HEK293 (cell line): ENCODE data around the gene RNU5B-1.

Experiments
- CTCF ChIA-PET: fragments of 350-600 bp; formaldehyde crosslinking; extraction: SDS; loops from one replicate; lab custom pipeline; 2021; ENCODE audit warnings: antibody characterized with exemption; lab: Yijun Ruan, JAX
- POLR2A ChIA-PET: fragments of 300-600 bp; formaldehyde crosslinking; extraction: SDS; loops from one replicate; lab custom pipeline; 2020; ENCODE audit warnings: antibody characterized with exemption, inconsistent platforms; lab: Yijun Ruan, JAX
- H3K27ac ChIP-seq: fragments of 200-500 bp; sonication (Bioruptor generic); 2 replicates; pipeline ENCODE4 v1.5.1; 2014; ENCODE audit warnings: low read depth, low read length, control low read depth, inconsistent platforms; ENCODE audit errors: extremely low read depth
- H3K36me3 ChIP-seq, 2 experiments: fragments of 200-500 bp in 1 of 2; sonication (Bioruptor generic) in 1 of 2; 1 replicate in 1 of 2; 2 replicates in 1 of 2; pipeline ENCODE4 v1.5.1; 2014 to 2017; ENCODE audit warnings: inconsistent platforms in 2 of 2, low read length in 2 of 2; ENCODE audit not compliant: control insufficient read depth in 2 of 2, insufficient read depth in 1 of 2
- H3K4me1 ChIP-seq: fragments of 200-500 bp; sonication (Bioruptor generic); 2 replicates; pipeline ENCODE4 v1.5.1; 2014; ENCODE audit warnings: mild to moderate bottlenecking, low read length, inconsistent platforms; ENCODE audit not compliant: control insufficient read depth, insufficient read depth
- H3K4me3 ChIP-seq: 2 replicates; pipeline ENCODE4 v1.5.1; 2011; ENCODE audit warnings: low read depth, mild to moderate bottlenecking, control low read depth, low read length, moderate library complexity
- H3K9me3 ChIP-seq: fragments of 200-500 bp; sonication (Bioruptor generic); 2 replicates; pipeline ENCODE4 v1.5.1; 2014; ENCODE audit warnings: low read depth, low read length, inconsistent platforms; ENCODE audit not compliant: control insufficient read depth, insufficient read depth
- BCL11A ChIP-seq: fragments of 450-650 bp; formaldehyde crosslinking; IDR thresholded peaks from 2 replicates; pipeline ENCODE4 v1.5.1; 2016; ENCODE audit warnings: low read depth, missing biosample characterization, missing genetic modification characterization
- PRDM1 ChIP-seq: fragments of 450-650 bp; formaldehyde crosslinking; IDR thresholded peaks from 2 replicates; pipeline ENCODE4; 2016; ENCODE audit warnings: missing biosample characterization, missing genetic modification characterization
- SALL2 ChIP-seq: fragments of 450-650 bp; formaldehyde crosslinking; IDR thresholded peaks from 2 replicates; pipeline ENCODE4 v1.5.0; 2017; ENCODE audit warnings: missing biosample characterization, mild to moderate bottlenecking, missing genetic modification characterization, borderline replicate concordance
- SP3 ChIP-seq: fragments of 450-650 bp; formaldehyde crosslinking; IDR thresholded peaks from 2 replicates; pipeline ENCODE4 v1.5.1; 2016; ENCODE audit warnings: missing biosample characterization, missing genetic modification characterization
- ZFHX2 ChIP-seq: fragments of 450-650 bp; formaldehyde crosslinking; conservative IDR thresholded peaks from 2 replicates; pipeline ENCODE4 v1.5.1; 2016; ENCODE audit warnings: missing biosample characterization, missing genetic modification characterization
- ZFP37 ChIP-seq: fragments of 450-650 bp; formaldehyde crosslinking; IDR thresholded peaks from 2 replicates; pipeline ENCODE4 v1.5.1; 2016; ENCODE audit warnings: missing biosample characterization, missing genetic modification characterization
- ZFP69B ChIP-seq: fragments of 450-650 bp; formaldehyde crosslinking; IDR thresholded peaks from 2 replicates; pipeline ENCODE4 v1.5.1; 2016; ENCODE audit warnings: missing biosample characterization, missing genetic modification characterization
- ZIC2 ChIP-seq: fragments of 450-650 bp; formaldehyde crosslinking; IDR thresholded peaks from 2 replicates; pipeline ENCODE4 v1.5.1; 2016; ENCODE audit warnings: missing biosample characterization, missing genetic modification characterization
- ZNF23 ChIP-seq: fragments of 450-650 bp; formaldehyde crosslinking; IDR thresholded peaks from 2 replicates; pipeline ENCODE4 v1.5.1; 2016; ENCODE audit warnings: missing biosample characterization, missing genetic modification characterization, borderline replicate concordance
- ZNF248 ChIP-seq: fragments of 450-650 bp; formaldehyde crosslinking; IDR thresholded peaks from 2 replicates; pipeline ENCODE4 v1.5.1; 2017; ENCODE audit warnings: missing biosample characterization, missing genetic modification characterization
- ZNF266 ChIP-seq: fragments of 450-650 bp; formaldehyde crosslinking; IDR thresholded peaks from 2 replicates; pipeline ENCODE4 v1.5.1; 2016; ENCODE audit warnings: missing biosample characterization, missing genetic modification characterization, low read depth
- ZNF311 ChIP-seq: fragments of 450-650 bp; formaldehyde crosslinking; IDR thresholded peaks from 2 replicates; pipeline ENCODE4 v1.5.1; 2017; ENCODE audit warnings: missing biosample characterization, missing genetic modification characterization, borderline replicate concordance
- ZNF394 ChIP-seq: fragments of 450-650 bp; formaldehyde crosslinking; IDR thresholded peaks from 2 replicates; pipeline ENCODE4 v1.5.1; 2016; ENCODE audit warnings: missing biosample characterization, missing genetic modification characterization, mild to moderate bottlenecking, moderate library complexity, borderline replicate concordance
- ZNF433 ChIP-seq: fragments of 450-650 bp; formaldehyde crosslinking; IDR thresholded peaks from 2 replicates; pipeline ENCODE4 v1.5.1; 2016; ENCODE audit warnings: missing biosample characterization, missing genetic modification characterization, low read depth
- ZNF521 ChIP-seq: fragments of 450-650 bp; formaldehyde crosslinking; IDR thresholded peaks from 2 replicates; pipeline ENCODE4 v1.5.1; 2017; ENCODE audit warnings: missing biosample characterization, mild to moderate bottlenecking, missing genetic modification characterization
- ZNF596 ChIP-seq: fragments of 450-650 bp; IDR thresholded peaks from 2 replicates; pipeline ENCODE4 v1.5.0; 2018; ENCODE audit warnings: missing biosample characterization, mild to moderate bottlenecking, missing genetic modification characterization, moderate library complexity
- ZNF664 ChIP-seq: fragments of 450-650 bp; formaldehyde crosslinking; IDR thresholded peaks from 2 replicates; pipeline ENCODE4 v1.5.1; 2016; ENCODE audit warnings: missing biosample characterization, missing genetic modification characterization
- ZNF768 ChIP-seq: fragments of 450-650 bp; formaldehyde crosslinking; IDR thresholded peaks from 2 replicates; pipeline ENCODE4 v1.5.1; 2018; ENCODE audit warnings: missing biosample characterization, mild to moderate bottlenecking, missing genetic modification characterization
- ZNF792 ChIP-seq: fragments of 450-650 bp; formaldehyde crosslinking; IDR thresholded peaks from 2 replicates; pipeline ENCODE4 v1.5.1; 2016; ENCODE audit warnings: missing biosample characterization, missing genetic modification characterization
- ZSCAN16 ChIP-seq: fragments of 450-650 bp; formaldehyde crosslinking; IDR thresholded peaks from 2 replicates; pipeline ENCODE4 v1.5.1; 2016; ENCODE audit warnings: missing biosample characterization, missing genetic modification characterization
- TF ChIP-seq, protein P1 (sequence below): fragments of 450-650 bp; formaldehyde crosslinking; optimal IDR thresholded peaks from 2 replicates; pipeline ENCODE3; 2016; ENCODE audit warnings: missing biosample characterization, mild to moderate bottlenecking, missing genetic modification characterization
- TF ChIP-seq, protein P2 (sequence below): fragments of 450-650 bp; formaldehyde crosslinking; IDR thresholded peaks from 2 replicates; pipeline ENCODE4 v1.5.1; 2016; ENCODE audit warnings: missing biosample characterization, missing genetic modification characterization, low read depth
- TF ChIP-seq, protein P3 (sequence below): fragments of 450-650 bp; formaldehyde crosslinking; IDR thresholded peaks from 2 replicates; pipeline ENCODE4 v1.5.1; 2016; ENCODE audit warnings: missing biosample characterization, missing genetic modification characterization
- TF ChIP-seq, protein P4 (sequence below): IDR thresholded peaks from 2 replicates; pipeline ENCODE4 v1.6.1; 2011; ENCODE audit warnings: mild to moderate bottlenecking, low read depth, low read length, borderline replicate concordance

Gene RNU5B-1

DNA sequence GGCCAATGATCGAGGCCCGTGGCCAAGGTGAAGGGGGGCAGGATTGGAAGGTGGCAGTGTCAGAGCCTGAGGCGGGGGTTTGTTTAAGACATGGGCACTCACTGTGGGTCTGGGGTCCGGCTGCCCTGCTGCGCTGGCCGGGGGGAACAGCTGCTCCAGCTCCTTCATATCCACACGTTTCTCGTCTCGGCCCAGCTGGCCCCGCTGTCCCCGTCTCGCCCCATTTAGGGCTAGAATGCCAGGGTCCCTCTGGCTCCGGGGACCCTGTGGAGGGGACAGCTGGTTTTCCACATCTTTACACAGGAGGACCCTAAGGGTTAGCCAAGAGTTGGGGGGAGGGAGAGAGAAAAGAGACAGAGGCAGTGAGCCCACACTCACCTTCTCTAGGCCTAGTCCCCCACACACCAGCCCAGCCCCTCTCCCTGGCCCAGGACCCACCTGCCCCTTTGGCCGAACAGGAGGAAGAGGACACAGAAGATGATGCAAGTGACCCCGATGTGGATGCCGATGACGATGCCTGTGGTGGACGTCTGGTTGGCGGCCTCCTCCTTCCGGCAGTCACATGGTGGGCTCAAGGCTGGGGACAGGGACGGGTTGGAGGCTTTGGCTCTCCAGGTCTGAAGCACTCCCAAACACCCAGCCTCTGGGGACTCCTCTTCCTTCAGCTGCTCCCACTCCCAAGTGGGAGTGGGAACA lies 25.0 kb downstream of the RNU5B-1 start:
- TF ChIP-seq SP3 (tag by site-specific recombination) (no peak), BCL11A (tag by site-specific recombination) (no peak), ZNF664 (tag by site-specific recombination) (no peak), ZNF596 (no peak)
- TF ChIP-seq, protein P1, sequence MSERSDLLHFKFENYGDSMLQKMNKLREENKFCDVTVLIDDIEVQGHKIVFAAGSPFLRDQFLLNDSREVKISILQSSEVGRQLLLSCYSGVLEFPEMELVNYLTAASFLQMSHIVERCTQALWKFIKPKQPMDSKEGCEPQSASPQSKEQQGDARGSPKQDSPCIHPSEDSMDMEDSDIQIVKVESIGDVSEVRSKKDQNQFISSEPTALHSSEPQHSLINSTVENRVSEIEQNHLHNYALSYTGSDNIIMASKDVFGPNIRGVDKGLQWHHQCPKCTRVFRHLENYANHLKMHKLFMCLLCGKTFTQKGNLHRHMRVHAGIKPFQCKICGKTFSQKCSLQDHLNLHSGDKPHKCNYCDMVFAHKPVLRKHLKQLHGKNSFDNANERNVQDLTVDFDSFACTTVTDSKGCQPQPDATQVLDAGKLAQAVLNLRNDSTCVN = no peak
- no peaks in the 10 kb centered on the region for H3K36me3 ChIP-seq
- H3K9me3 ChIP-seq = no peaks in the 10 kb centered on the region
- no peak overlapping the region for H3K4me3 ChIP-seq
- ChIA-PET POLR2A (no interaction called here), CTCF (interaction anchor here (0.6 to 4.6 kb wide), 3 partner anchors 10 to 57 kb away, joined by 3 to 27 read pairs (median 5); no protein-coding TSS in a partner anchor)
- H3K27ac ChIP-seq = no peak overlapping the region
- H3K4me1 ChIP-seq = no peaks in the 10 kb centered on the region

DNA sequence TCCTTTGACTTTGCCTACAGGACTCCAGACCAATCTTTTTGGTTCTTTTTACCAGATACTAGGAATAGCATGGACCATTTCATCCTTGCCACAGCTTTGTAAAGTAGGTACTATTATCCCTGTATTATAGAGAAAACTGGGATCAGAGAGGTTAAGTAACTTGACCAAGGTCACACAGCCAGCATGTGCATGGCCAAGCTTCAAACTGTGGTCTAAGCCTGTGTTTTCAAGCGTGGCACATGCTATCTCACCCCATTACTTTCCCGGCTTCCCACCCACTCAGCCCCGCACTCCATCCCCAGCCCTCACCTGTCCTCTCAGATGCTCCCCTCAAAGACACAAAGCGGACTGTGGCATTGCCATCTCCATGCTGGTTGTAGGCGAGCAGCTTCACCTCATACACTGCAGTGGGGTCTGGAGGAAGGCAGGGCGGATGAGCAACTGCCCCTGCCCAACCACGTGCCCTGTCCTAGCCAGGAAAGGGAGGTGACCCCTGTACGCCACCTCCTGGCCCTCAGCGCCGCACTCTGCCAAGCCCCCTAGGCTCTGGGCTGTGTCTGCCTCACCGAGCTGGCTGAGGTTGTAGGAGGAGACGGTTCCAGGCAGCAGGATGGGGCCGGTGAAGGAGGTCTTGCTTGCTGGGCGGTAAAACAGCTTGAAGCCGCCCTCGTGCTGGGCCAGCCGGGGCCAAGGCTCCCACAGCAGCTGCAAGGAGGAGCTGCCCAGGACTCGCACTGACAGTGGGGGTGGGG lies 25.7 kb downstream of the RNU5B-1 start:
- H3K4me1 ChIP-seq = no peaks in the 10 kb centered on the region
- no peaks in the 10 kb centered on the region for H3K9me3 ChIP-seq
- CTCF ChIA-PET = interaction anchor here (1.0 to 4.6 kb wide), 3 partner anchors 11 to 56 kb away, joined by 5 to 27 read pairs (median 5); no protein-coding TSS in a partner anchor
- POLR2A ChIA-PET = interaction anchor here (0.5 kb wide), 1 partner anchor 303 kb away, joined by 3 read pairs; no protein-coding TSS in a partner anchor
- no peak overlapping the region for H3K4me3 ChIP-seq
- no peak overlapping the region for H3K27ac ChIP-seq
- H3K36me3 ChIP-seq = no peaks in the 10 kb centered on the region
- no peak for TF ChIP-seq SALL2 (tag by site-specific recombination)
- TF ChIP-seq, protein P2, sequence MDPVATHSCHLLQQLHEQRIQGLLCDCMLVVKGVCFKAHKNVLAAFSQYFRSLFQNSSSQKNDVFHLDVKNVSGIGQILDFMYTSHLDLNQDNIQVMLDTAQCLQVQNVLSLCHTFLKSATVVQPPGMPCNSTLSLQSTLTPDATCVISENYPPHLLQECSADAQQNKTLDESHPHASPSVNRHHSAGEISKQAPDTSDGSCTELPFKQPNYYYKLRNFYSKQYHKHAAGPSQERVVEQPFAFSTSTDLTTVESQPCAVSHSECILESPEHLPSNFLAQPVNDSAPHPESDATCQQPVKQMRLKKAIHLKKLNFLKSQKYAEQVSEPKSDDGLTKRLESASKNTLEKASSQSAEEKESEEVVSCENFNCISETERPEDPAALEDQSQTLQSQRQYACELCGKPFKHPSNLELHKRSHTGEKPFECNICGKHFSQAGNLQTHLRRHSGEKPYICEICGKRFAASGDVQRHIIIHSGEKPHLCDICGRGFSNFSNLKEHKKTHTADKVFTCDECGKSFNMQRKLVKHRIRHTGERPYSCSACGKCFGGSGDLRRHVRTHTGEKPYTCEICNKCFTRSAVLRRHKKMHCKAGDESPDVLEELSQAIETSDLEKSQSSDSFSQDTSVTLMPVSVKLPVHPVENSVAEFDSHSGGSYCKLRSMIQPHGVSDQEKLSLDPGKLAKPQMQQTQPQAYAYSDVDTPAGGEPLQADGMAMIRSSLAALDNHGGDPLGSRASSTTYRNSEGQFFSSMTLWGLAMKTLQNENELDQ = no peak
- TF ChIP-seq PRDM1 (tag by site-specific recombination) = no peak
- TF ChIP-seq ZNF433 (tag by site-specific recombination) = no peak
- no peak for TF ChIP-seq ZNF23 (tag by site-specific recombination)
- no peak for TF ChIP-seq ZSCAN16
- TF ChIP-seq ZNF521 (tag by site-specific recombination) = no peak
- TF ChIP-seq, protein P3, sequence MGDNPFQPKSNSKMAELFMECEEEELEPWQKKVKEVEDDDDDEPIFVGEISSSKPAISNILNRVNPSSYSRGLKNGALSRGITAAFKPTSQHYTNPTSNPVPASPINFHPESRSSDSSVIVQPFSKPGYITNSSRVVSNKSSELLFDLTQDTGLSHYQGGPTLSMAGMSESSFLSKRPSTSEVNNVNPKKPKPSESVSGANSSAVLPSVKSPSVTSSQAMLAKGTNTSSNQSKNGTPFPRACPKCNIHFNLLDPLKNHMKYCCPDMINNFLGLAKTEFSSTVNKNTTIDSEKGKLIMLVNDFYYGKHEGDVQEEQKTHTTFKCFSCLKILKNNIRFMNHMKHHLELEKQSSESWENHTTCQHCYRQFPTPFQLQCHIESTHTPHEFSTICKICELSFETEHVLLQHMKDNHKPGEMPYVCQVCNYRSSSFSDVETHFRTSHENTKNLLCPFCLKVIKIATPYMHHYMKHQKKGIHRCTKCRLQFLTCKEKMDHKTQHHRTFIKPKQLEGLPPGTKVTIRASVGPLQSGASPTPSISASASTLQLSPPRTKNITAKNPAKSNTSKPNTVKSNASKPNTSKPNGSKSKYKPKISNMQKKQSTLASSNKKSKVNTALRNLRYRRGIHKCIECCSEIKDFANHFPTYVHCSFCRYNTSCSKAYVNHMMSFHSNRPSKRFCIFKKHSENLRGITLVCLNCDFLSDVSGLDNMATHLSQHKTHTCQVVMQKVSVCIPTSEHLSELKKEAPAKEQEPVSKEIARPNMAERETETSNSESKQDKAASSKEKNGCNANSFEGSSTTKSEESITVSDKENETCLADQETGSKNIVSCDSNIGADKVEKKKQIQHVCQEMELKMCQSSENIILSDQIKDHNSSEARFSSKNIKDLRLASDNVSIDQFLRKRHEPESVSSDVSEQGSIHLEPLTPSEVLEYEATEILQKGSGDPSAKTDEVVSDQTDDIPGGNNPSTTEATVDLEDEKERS (tag by site-specific recombination) = no peak
- TF ChIP-seq ZFP37 (tag by site-specific recombination) = no peak
- no peak for TF ChIP-seq ZNF266 (tag by site-specific recombination)
- peak; percentile 72 for TF ChIP-seq ZFHX2 (tag by site-specific recombination)
- TF ChIP-seq, protein P1 = no peak
- TF ChIP-seq ZIC2 (tag by site-specific recombination) = peak; percentile 94
- TF ChIP-seq ZNF394 (tag by site-specific recombination) = 0 out of 2 replicates have a peak, but pooled peaks have one; percentile 16
- TF ChIP-seq ZFP69B (tag by site-specific recombination) = no peak
- peak; percentile 97; the same call in 1 of the 2 replicates for TF ChIP-seq ZNF768 (tag by site-specific recombination)
- no peak for TF ChIP-seq ZNF792 (tag by site-specific recombination)
- no peak for TF ChIP-seq ZNF248
- no peak for TF ChIP-seq ZNF311 (tag by site-specific recombination)
- TF ChIP-seq, protein P4, sequence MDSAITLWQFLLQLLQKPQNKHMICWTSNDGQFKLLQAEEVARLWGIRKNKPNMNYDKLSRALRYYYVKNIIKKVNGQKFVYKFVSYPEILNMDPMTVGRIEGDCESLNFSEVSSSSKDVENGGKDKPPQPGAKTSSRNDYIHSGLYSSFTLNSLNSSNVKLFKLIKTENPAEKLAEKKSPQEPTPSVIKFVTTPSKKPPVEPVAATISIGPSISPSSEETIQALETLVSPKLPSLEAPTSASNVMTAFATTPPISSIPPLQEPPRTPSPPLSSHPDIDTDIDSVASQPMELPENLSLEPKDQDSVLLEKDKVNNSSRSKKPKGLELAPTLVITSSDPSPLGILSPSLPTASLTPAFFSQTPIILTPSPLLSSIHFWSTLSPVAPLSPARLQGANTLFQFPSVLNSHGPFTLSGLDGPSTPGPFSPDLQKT = no peak
